ENCODE data around the gene PLEKHJ1.

Gene PLEKHJ1

DNA sequence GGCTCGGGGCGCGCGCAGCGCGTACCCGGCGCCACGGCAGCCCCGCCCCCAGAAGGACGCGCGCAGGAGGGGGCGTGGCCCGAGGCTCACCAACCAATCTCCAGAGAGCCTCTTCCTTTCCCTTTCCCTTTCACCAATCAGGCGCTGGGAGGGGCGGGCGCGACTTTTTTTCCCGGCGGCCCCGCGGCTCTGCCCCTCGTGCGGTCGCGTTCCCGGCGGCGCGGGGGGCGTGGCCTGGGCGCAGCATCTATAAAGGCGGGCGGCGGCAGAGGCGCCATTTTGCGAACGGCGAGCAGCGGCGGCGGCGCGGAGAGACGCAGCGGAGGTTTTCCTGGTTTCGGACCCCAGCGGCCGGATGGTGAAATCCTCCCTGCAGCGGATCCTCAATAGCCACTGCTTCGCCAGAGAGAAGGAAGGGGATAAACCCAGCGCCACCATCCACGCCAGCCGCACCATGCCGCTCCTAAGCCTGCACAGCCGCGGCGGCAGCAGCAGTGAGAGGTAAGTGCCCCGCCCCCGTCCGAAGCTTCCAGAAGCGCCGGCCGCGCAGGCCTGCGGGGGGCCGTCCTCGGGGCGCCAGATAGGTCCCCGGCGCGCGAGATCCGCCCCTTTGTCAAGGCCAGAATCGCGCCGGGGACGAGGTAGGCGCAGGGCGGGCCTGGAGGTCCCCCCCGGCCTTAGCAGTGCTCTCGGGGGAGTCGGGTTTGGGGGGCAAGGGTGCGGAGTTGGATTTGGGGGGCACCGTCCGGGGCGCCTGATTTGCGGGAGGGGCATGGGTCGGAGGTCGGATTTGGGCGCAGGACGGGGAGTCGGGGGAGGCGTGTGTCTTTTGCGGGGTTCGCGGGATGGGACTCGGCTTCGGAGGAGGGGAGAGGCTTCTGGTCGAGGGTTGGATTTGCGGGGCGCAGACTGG is 33.4 kb upstream of the PLEKHJ1 start:
- DNase-seq: peak; percentile 95 to 96

DNA sequence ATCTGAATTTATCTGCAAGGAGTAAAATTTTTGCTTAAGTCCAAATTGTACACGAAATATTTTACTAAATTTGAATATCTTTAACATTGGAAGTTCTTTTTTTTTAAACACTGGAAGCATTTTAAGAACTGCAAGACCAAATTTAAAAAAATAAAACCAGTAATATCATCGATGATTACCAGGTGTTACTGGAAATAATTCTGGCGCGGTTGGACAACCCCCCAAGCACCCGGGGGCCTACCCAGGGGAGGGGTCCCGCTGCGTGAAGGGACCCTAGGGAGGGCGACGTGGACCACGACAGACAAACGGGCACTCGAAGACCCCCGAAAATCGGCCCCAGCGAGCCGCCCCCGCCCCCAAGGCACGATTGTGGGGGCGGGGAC is 32.7 kb upstream of the PLEKHJ1 start:
- DNase-seq: no peak

DNA sequence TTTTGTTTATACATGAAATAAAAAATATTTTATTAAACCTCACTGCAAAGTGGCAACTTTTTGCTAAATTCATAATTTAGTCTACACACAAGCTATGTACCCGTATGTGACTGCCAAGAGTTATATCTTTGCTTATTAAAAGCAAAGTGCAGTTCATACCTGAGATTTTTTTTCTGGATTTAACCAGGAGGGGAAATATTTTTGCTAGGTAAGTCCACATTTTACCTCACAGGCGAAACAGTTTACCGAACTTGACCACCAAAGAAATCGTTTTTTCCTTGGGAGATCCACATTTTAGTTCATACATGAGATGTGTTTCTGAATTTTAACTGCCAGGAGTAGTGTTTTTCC is 32.3 kb upstream of the PLEKHJ1 start:
- no peak for DNase-seq

DNA sequence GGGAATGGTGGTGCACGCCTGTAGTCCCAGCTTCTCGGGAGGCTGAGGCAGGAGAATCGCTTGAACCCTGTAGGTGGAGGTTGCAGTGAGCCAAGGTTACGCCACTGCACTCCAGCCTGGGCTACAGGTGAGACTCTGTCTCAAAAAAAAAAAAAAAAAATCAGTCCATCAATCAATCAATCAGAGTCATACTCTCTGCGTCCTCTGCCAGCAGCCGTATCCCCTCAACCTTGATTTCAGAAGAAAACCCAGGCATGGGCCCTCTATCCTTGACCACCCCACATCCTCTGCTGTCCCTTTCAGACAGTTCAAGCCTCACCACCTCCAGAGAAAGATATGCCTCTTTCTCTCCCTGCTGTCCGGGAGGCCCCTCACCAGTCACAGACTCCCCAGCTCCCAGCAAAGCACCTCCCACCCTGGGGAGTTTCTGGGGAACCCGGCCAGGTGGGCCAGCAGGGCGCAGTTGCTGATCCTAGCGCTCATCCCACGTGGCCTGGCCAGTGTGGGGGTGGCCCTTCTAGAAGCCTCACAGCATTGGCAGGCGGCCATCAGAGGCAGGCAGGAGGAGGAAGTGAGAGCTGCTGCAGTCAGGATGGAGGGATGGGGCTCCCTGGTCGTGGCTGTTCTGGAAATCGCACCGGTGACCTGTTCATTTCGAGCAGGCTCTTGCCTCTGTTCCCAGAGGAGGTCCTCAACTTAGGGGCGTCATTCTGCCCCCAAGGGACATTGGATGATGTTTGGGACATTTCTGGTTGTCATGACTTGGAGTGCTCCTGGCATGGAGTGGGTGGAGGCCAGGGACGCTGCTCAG is 30.3 kb upstream of the PLEKHJ1 start:
- DNase-seq: peak; percentile 65 to 87

DNA sequence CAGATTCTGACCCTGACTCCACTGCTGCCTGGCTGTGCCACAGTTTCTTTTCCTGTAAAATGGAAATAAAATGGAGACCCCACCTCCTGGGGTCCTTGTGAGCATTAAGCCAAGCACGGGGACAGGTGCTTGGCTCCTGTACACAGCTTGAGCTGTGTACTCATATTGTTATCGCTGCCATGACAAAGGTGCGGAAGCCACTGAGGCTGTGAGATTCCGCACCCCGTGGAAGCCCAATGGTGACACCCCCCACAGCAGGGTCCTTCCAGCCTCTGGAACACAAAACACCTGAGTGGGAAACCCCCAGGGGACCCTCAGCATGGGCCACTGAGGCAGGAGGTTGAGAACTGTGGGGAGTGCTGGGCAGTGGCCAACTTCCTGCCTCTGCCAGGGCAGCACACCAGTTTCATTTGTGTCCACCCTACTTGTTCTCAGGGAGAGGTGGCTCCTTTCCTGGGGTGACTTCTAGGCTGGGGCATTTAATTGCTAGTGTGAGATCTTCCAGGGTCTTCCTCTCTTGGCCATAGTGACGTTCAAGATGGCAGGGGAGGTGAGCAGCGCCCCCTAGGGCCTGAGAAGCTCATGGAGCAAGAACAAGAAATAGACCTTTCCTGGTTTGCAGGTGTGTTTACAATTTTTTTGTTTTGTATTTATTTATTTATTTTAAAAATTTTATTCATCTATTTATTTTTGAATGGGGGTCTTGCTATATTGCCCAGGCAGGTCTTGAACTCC is 25.5 kb upstream of the PLEKHJ1 start:
- peak; percentile 40 to 47 for DNase-seq

DNA sequence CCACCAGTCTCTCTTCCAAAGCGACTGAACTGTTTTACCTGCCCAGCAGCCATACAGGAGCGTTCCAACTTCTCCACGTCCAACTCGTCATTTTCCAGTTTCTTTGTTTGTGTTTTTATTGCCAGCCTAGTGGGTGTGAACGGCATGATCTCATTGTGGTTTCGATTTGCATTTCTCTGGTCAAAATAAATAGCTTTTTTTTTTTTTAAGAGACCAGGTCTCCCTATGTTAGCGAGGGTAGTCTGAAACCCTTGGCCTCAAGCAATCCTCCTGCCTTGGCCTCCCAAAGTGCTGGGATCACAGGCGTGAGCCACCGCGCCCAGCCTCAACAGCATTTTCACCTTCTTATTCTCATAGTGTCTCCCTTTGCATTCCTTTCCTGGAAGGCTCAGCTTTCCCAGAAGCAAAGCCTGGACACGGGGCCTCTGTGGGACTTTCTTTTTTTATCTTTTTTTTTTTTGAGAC is 24.2 kb upstream of the PLEKHJ1 start:
- DNase-seq: no peak

DNA sequence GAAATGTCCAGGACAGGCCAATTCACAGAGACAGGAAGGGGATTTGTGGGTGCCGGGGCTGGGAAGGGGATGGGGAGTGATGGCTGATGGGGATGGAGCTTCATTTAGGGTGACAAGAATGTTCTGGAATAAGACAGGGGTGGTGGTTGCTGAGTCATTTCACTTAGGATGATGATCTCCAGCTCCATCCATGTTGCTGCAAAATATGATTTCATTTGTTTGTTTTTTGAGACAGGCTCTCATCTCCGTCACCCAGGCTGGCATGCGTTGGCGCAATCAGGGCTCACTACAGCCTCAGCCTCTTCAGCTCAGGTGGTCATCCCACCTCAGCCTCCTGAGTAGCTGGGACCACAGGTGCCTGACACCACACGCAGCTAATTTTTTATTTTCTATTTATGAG is 23.2 kb upstream of the PLEKHJ1 start:
- DNase-seq: no peak

DNA sequence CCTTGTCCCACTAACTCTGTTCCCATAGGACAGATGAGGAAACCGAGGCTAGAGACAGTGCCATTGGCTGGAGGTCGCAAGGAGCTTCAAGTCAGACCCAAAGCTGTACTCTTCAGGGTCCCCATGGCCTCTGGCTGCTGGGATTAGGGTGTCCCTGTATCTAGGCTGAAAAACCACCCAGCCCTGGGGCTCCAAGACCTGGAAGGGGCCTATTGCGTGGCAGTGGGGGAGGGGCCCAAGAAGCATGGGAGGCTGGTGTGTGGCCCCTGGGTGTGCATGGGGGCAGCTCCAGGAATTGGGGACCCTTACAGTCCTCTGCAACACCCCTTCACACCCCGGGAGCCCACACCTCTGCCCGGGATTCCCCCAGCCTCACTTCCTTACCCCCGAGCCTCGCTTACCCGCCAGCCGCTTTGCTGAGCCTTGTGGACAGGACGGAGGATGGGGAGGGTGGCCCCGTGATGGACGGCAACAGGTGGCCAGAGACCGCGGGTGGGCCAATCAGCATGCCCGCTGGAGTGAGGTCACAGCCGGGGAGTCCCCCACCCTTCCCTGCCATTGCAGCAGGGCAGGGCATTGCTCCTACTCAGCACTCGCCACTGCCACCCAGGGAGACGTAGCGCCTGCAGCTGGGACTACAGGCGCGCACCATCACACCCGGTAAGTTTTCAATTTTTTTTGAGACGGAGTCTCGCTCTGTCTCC is 20.0 kb upstream of the PLEKHJ1 start, which contains the start of gene JSRP1:
Gene JSRP1 (minus strand): TSS at position 436 of the 704 bp plus-strand sequence. CDS start 1,103 bp downstream, outside the sequence.
- no peak for DNase-seq

DNA sequence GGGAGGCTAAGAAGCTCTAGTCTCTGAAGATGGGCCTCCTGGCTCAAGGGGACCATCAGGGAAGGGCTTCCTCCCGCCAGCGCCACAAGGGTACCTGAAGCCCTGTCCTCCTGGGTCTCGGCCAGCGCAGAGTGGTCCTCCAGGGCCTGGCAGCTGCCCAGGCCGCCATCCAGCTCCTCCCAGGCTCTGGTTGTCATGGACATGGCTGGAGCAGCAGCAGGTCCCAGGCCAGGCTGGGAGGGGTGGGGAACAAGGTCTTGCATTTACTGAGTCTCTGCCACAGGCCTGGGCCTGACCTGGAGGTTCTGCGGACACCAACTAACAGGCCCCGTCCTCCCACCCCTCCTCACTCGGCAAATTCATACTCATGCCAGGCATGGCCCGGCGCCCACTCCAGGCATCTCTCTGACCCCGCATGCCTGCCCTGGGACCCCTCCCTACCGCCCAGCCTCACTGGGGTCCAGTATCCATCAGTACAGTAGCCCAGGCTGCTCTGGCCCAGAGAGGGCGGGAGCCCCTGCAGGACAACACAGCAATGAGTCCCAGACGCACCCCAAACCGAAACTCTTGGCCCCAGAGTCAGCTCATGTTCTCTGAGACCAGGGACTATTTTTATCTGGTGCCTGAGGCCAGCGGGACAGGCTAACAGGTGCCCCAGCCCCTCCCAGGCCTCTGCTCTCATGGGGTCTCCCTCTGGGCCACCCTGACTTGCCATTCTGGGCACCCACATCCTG is 19.1 kb upstream of the PLEKHJ1 start:
- no peak for DNase-seq

DNA sequence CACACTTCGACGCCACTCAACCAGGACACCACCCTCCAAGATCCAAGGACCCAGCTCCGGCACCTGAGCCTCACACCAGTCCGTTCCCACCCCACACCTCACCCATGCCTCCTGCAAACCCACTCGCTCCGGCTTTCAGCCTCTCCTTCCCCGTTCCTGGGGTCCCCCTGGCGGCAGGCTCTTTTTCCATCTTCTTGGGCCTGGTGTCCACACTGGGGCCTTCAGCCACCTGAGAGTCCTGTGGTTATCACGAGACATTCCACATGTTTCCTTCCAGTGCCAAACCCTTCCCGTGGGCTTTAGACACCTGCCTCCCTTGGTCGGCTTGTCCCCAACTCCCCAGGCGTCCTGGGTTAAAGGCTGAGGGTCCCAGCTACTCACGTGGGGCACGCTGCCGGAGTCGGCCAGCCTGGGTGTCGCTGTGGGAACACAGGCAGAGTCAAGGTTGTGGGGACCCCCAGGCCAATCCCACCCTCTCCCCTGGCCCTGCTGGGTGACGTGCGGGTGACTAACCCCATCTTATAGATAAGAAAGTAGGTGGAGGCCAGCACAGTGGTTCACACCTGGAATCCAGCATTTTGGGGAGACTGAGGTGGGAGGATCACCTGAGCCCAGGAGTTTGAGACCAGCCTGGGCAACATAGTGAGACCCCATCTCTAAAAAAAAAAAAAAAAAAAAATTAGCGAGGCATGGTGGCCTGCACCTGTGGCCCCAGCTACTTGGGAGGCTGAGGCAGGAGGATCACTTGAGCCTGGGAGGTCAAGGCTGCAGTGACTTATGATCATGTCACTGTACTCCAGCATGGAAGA is 18.1 kb upstream of the PLEKHJ1 start:
- no peak for DNase-seq

DNA sequence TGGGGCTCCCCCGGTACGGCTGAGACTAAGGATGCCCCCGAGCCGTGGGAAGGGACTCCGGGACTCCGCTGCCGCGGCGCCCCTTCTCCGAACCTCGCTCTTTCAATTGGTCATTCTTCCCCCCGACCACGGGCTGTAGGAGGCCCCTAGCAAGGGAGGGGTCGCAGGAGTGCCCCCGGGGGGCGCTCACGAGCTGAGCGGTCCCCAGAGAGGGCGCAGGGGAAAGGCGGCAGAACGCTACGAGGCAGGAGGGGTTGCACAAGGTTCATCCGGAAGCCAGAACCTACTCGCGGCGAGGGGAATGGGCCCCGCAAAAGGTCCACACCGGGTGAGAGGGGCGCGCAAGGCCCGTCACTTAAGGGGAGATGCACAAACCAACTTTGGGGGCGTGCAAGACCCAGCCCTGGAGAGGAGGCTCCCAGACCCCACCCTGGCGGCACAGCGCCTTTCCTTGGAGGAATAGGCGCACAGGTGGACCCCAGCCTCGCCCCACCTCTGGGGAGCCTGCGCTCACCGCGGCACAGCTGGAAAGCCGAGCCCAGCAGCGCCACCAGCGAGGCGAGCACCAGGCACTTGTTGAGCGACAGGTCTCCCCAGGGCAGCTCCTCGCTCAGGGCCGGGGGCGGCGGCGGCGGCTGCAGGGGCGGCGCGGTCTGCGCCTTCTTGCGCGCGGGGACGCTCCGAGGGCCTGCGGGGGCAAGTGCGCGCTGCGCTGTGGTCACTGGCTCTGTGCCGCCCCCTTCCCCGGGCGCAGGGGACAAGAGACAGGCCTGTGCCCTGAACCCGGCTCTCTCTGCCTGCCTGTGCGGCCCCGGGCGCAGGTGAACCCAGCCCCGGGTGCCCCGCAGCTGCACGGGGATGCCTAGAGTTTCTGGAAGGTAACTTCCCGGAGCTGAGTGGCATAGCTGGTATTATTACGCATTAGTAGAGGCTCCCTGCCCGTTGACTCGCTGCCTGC is 17.3 kb upstream of the PLEKHJ1 start:
- peak; percentile 53 to 56 for DNase-seq

DNA sequence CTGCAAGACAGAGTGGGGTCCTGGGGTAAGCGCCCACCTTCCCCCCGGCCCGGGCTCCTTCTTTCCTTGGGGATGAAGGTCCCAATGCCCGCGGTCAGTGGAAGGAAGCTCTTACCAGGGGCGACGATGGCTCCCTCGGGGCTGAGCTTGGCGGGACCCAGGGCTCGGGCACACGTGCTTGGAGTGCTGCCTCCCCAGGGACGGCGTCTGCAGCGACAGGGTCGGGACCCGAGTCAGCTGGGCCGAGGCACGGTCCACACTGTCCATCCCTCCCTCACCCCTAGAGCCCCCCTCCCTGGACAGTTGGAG is 16.6 kb upstream of the PLEKHJ1 start:
- DNase-seq: no peak

DNA sequence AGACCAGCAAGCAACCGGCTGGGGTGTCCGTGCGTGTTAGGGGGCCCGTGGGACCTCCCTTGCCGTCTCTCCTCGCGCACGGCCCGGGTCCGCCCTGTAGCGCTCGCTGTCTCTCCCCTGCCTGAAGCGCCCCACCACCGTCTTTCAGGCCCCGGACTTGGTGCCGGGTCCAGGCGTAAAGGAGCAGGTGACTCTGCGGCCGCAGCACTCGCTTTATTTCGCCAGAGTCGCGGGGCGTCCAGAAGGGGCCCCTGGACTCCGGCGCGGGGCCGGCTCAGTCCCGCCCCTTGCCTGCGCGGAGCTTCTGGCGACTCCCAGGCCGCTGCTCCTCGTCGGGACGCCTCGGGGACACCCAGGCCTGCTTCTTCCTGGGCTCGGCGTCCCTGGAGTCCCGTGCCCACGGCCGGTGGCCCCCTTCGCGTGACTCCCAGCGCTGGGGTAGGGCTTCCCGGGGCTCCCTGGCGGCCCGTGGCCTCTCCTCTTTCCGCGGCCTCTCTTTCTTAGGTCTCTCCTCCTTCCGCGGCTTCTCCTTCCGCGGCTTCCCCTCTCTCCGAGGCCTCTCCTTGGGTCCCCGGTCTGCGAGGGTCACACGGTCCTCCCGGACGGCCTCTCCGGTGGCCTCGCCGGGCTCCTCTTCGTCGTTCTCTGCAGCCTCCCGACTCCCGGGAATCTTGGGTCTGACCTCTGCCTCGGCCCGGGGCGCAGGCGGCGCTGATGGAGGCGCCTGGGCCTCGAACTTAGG is 16.1 kb upstream of the PLEKHJ1 start:
- DNase-seq: peak; percentile 18 to 37

DNA sequence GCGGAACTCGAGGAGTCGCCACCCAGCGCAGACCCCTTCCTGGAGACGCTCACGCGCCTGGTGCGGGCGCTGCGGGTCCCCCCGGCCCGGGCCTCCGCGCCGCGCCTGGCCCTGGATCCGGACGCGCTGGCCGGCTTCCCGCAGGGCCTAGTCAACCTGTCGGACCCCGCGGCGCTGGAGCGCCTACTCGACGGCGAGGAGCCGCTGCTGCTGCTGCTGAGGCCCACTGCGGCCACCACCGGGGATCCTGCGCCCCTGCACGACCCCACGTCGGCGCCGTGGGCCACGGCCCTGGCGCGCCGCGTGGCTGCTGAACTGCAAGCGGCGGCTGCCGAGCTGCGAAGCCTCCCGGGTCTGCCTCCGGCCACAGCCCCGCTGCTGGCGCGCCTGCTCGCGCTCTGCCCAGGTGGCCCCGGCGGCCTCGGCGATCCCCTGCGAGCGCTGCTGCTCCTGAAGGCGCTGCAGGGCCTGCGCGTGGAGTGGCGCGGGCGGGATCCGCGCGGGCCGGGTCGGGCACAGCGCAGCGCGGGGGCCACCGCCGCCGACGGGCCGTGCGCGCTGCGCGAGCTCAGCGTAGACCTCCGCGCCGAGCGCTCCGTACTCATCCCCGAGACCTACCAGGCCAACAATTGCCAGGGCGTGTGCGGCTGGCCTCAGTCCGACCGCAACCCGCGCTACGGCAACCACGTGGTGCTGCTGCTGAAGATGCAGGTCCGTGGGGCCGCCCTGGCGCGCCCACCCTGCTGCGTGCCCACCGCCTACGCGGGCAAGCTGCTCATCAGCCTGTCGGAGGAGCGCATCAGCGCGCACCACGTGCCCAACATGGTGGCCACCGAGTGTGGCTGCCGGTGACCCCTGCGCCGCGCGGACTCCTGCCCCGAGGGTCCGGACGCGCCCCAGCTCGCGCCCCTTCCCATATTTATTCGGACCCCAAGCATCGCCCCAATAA is 15.3 kb upstream of the PLEKHJ1 start:
- DNase-seq: no peak

DNA sequence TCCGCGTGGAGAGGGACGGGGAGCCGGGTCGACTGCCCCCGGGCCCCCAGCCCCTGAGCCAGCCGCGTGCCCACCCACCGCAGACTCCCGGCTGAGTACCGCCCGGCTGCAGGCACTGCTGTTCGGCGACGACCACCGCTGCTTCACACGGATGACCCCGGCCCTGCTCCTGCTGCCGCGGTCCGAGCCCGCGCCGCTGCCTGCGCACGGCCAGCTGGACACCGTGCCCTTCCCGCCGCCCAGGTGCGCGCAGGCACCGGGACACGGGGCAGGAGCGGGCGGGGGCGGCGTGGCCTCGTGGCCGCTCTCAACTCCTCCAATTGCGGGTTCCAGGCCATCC is 14.6 kb upstream of the PLEKHJ1 start:
- no peak for DNase-seq

DNA sequence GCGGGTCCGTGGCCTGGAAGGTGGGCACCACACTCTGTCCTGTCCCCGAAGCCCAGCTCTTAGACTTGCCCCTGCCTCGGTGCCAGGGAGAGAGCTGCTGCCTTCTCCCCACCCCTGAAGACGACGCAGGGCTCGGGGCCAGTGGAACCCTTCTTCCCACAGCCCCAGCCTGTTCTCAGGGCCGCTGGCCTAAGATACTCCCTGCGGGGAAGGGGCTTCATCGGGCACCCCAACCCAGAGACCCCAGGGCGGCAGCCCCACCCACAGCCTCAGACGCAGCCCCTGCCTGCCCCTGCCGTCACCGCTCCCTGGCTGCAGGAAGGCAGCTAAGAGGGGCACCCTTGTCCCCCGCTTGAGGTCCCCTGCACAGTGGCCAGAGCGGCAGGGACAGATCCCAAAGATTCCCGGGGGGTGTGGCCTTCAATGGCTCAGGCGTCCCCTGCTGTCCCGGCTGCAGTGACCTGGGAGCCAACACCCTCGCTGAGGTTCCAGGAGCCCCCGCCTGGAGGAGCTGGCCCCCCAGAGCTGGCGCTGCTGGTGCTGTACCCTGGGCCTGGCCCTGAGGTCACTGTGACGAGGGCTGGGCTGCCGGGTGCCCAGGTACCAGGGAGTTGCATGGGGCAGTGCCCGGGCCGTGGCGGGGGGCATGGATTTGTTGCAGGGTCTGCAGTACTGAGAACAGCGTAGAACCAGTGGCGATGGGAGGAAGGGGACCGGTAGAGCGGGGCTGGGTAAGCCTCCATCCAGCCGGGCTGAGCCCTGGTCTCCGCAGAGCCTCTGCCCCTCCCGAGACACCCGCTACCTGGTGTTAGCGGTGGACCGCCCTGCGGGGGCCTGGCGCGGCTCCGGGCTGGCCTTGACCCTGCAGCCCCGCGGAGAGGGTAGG is 14.0 kb upstream of the PLEKHJ1 start:
- no peak for DNase-seq

All from Kasumi-1 (cell line).